ENCODE results near the gene PNLIP. TPM values are rescaled to one million over a fixed set of nuclear protein-coding genes. Genes with fewer than 3 reads are reported as not detected.

The PNLIP gene
- total RNA-seq, 5 donors from 2014 or later (not counting 1 experiment from before 2014, with no cell fraction given), result 2.3 to 3.1 (median 2.6) TPM; not detected in 2

DNA sequence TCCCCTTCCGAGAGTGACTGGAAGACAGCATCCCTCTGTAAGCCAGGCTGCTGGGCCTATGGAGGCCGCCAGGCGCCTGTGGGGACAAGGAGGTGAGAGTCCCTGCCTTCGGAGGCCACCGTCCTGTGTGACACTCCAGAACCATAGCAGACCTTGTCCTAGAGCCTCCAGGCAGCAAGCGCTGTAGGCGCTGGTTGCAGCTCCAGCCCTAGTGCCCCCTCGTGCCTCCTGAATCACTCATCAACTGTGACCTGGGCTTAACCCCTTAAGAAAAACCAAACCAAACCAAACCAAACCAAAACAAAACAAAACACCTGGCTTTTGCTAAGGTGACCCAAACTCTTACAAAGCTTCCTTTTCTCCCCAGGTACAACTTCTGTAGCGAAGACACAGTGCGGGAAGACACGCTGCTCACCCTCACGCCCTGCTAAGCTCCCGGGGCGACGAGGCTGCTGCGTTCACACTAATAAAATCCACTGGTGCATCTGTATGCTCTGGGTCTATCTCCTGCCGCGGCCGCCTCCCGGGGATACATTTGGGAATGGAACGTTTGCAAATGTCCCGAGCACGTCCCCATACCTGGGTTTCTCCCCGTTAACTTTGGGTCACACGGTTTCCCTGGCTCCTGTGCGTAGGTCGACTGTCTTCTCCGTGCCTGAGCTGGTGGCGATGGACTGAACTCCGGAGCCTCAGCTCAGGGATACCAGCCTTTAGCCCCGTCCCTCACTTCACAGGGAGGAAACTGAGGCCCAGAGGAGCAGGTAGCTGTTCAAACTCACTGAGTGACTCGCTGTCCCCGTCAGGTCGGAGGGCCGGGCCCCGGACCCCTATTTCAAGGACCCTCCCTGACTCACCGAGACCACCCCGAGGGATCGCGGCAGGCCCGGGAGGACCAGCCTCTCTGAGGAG lies 63.2 kb downstream of the PNLIP start:
- Mint-ChIP-seq H3K9me3 (no peaks in the 10 kb centered on the region), H3K4me1 (no peaks in the 10 kb centered on the region), H3K27me3 (peaks cover 30 to 39% of the 10 kb centered on the region in 2 donors), H3K27ac (no peak overlapping the region), H3K4me3 (no peak overlapping the region), H3K36me3 (no peaks in the 10 kb centered on the region)
- H3K27ac ChIP-seq (ENCODE audit: low read length), result no peak overlapping the region
- H3K36me3 ChIP-seq (ENCODE audit: control insufficient read depth in 2 of 2, extremely low read depth in 1 of 2, insufficient read depth in 1 of 2, low read length in 1 of 2), result no peaks in the 10 kb centered on the region
- no peak overlapping the region for H3K4me3 ChIP-seq (ENCODE audit: control insufficient read depth in 1 of 2, extremely low read depth in 1 of 2, low read length in 1 of 2)
- POLR2A ChIA-PET, result no interaction called here
- CTCF ChIA-PET, result interaction anchor here in 1 of 2 donors (0.5 kb wide), 1 partner anchor 177 kb away, joined by 3 read pairs; no protein-coding TSS in a partner anchor
- no peaks in the 10 kb centered on the region for H3K9me3 ChIP-seq
- 48% methylated on average over 35 of the region's 41 CpGs for WGBS (ENCODE audit: insufficient coverage)
- H3K4me1 ChIP-seq (ENCODE audit: control insufficient read depth in 1 of 2, extremely low read depth in 1 of 2, insufficient read depth in 2 of 2, low read length in 2 of 2), result peaks cover 0 to 4% of the 10 kb centered on the region in 2 experiments
- ATAC-seq (replicated peaks in 1 of 4) (no peak), DNase-seq (no peak)
- H3K27me3 ChIP-seq (replicated peaks in 1 of 2; ENCODE audit: control insufficient read depth in 2 of 2, extremely low read depth in 1 of 2, insufficient read depth in 2 of 2, low read length in 1 of 2), result peaks cover 0 to 35% of the 10 kb centered on the region in 2 experiments

DNA sequence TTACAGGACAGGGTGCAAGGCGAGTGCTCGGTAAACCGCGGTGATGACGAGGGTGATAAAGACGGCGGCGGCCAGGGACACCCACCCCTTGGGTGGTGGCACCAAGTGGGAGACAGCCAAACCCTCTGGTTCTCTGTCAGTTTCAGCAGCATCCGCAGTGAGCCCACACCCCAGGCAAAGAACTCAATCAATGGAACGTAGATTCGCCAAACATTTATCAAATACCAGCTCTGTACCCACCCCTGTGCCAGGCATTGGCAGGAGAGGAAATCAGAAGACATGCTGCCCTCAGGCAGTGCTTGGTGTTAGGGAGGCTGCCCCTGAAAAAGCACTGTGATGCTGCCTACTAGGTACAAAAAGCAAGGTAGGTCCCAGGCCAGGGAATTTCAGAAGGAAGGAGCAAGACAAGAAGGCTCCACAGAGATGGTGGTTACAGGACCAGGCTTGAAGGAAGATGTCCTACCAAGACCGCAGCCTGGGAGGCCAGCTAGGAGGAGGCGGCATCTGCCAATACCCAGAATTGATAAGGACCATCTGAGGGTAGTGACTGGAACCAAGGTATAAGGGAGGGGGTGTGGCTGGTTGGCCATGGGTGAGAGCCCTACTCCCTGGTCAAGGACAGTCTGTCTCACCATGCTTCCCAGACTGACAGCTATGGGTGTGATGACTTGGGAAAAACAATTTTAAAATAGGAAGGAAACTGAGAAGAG lies 64.9 kb downstream of the PNLIP start:
- POLR2A ChIA-PET, result no interaction called here
- H3K27me3 Mint-ChIP-seq, result peaks cover 30 to 36% of the 10 kb centered on the region in 2 donors
- Histone ChIP-seq H3K9me3 (no peaks in the 10 kb centered on the region), H3K4me3 (ENCODE audit: control insufficient read depth in 1 of 2, extremely low read depth in 1 of 2, low read length in 1 of 2) (no peak overlapping the region), H3K36me3 (ENCODE audit: control insufficient read depth in 2 of 2, extremely low read depth in 1 of 2, insufficient read depth in 1 of 2, low read length in 1 of 2) (no peaks in the 10 kb centered on the region), H3K27ac (ENCODE audit: low read length) (no peak overlapping the region), H3K4me1 (ENCODE audit: control insufficient read depth in 1 of 2, extremely low read depth in 1 of 2, insufficient read depth in 2 of 2, low read length in 2 of 2) (peaks cover 0 to 4% of the 10 kb centered on the region in 2 experiments), H3K27me3 (replicated peaks in 1 of 2; ENCODE audit: control insufficient read depth in 2 of 2, extremely low read depth in 1 of 2, insufficient read depth in 2 of 2, low read length in 1 of 2) (peaks cover 0 to 37% of the 10 kb centered on the region in 2 experiments)
- ATAC-seq (replicated peaks in 1 of 4), result no peak
- no peak overlapping the region for H3K27ac Mint-ChIP-seq
- no peak overlapping the region for H3K4me3 Mint-ChIP-seq
- peaks cover 0 to 4% (median 0%) of the 10 kb centered on the region in 3 donors for H3K9me3 Mint-ChIP-seq
- no peaks in the 10 kb centered on the region for H3K4me1 Mint-ChIP-seq
- 94% methylated on average over 10 of the region's 13 CpGs for WGBS (ENCODE audit: insufficient coverage)
- H3K36me3 Mint-ChIP-seq, result no peaks in the 10 kb centered on the region
- DNase-seq, result no peak
- CTCF ChIA-PET, result interaction anchor here in 1 of 2 donors (0.7 kb wide), 1 partner anchor 346 kb away, joined by 3 read pairs; no protein-coding TSS in a partner anchor

DNA sequence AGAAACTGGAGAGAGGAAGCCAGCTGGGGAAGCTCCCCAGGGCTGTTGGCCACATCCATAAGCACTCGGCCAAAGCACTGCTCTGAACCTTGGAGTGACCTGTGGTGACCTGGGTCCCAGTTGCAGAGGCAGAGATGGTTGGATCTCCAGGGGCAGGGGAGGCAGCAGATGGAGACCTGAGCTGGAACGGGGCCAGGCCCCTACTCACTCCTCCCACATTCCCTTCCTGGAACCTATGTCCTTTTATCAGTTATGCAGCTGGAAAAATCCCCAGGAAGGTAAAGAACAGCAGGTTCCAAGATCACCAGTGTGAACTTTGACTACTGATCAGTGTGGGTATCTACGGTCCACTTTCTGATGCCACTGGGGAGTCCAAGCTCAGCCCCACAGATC lies 65.4 kb downstream of the PNLIP start:
- H3K27me3 Mint-ChIP-seq, result peaks cover 28 to 36% of the 10 kb centered on the region in 2 donors
- no peak for ATAC-seq (replicated peaks in 1 of 4)
- DNase-seq, result no peak
- no peaks in the 10 kb centered on the region for H3K4me1 Mint-ChIP-seq
- WGBS (ENCODE audit: insufficient coverage), result 72% methylated on average over 2 of the region's 3 CpGs
- CTCF ChIA-PET, result no interaction called here
- POLR2A ChIA-PET, result no interaction called here
- H3K27ac ChIP-seq (ENCODE audit: low read length), result no peak overlapping the region
- H3K4me1 ChIP-seq (ENCODE audit: control insufficient read depth in 1 of 2, extremely low read depth in 1 of 2, insufficient read depth in 2 of 2, low read length in 2 of 2), result peaks cover 0 to 4% of the 10 kb centered on the region in 2 experiments
- no peaks in the 10 kb centered on the region for H3K36me3 ChIP-seq (ENCODE audit: control insufficient read depth in 2 of 2, extremely low read depth in 1 of 2, insufficient read depth in 1 of 2, low read length in 1 of 2)
- H3K9me3 Mint-ChIP-seq, result peaks cover 0 to 4% (median 0%) of the 10 kb centered on the region in 3 donors
- no peak overlapping the region for H3K27ac Mint-ChIP-seq
- no peak overlapping the region for H3K4me3 ChIP-seq (ENCODE audit: control insufficient read depth in 1 of 2, extremely low read depth in 1 of 2, low read length in 1 of 2)
- peaks cover 0 to 34% of the 10 kb centered on the region in 2 experiments for H3K27me3 ChIP-seq (replicated peaks in 1 of 2; ENCODE audit: control insufficient read depth in 2 of 2, extremely low read depth in 1 of 2, insufficient read depth in 2 of 2, low read length in 1 of 2)
- no peaks in the 10 kb centered on the region for H3K36me3 Mint-ChIP-seq
- no peak overlapping the region for H3K4me3 Mint-ChIP-seq
- H3K9me3 ChIP-seq, result no peaks in the 10 kb centered on the region

DNA sequence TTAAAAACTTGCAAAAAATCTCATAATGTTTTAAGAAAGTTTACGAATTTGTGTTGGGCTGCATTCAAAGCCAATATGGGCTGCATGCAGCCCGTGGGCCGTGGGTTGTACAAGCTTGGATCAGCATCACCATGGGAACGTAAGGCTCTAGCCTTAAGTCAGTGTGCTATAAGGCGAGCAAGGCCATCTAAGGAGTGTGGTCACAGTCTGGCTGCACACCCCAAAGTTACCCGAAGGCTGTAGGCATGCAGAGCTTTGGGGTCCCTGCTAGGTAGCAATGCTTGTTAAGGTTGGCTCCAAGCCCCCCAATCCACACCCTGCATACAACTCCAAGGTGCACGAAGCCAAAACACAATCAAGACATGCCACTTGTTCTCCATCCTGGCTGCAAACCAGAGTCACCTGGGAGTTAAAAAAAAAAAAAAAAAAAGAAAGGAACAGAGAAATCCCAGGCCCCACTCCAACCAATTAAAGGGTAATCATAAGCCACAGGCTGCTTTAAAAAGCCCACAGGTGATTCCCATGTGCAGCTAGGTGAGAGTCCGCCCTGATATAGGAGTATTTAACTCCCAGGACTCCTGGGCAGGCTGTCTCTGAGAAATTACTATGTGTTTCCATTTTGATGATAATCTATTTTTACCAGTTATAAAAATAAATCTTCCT lies 66.5 kb downstream of the PNLIP start:
- H3K4me3 Mint-ChIP-seq, result no peak overlapping the region
- CTCF ChIA-PET, result interaction anchor here in 1 of 2 donors (0.7 kb wide), 1 partner anchor 176 kb away, joined by 5 read pairs; no protein-coding TSS in a partner anchor

DNA sequence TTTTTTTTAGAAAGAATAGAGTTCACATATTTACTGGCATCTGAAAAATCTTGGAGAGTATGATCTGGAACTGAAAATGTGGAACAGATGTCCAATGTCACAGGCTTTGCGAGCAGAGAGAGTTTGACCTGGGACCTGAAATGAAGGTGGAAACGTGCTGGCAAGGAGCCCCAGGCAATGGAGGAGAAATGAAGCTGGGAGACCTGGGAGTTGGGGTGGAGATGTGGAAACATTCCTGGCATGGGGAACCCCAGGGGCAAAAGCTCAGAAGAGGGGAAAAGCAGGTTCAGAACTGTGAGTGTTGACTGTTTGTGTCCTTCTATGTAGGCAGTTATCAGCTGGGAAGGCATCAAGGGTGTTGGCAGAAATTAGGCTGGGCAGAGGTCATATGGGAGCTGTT lies 67.7 kb downstream of the PNLIP start:
- H3K36me3 Mint-ChIP-seq, result no peaks in the 10 kb centered on the region

More for the DNA sequence above, 66.5 kb downstream of the PNLIP start:
- H3K9me3 Mint-ChIP-seq, result peaks cover 0 to 4% (median 0%) of the 10 kb centered on the region in 3 donors
- peaks cover 0 to 32% of the 10 kb centered on the region in 2 experiments for H3K27me3 ChIP-seq (replicated peaks in 1 of 2; ENCODE audit: control insufficient read depth in 2 of 2, extremely low read depth in 1 of 2, insufficient read depth in 2 of 2, low read length in 1 of 2)
- DNase-seq (no peak), ATAC-seq (replicated peaks in 1 of 4) (no peak)
- no peaks in the 10 kb centered on the region for H3K36me3 ChIP-seq (ENCODE audit: control insufficient read depth in 2 of 2, extremely low read depth in 1 of 2, insufficient read depth in 1 of 2, low read length in 1 of 2)
- 89% methylated on average over 6 of the region's 8 CpGs for WGBS (ENCODE audit: insufficient coverage)
- no peak overlapping the region for H3K4me3 ChIP-seq (ENCODE audit: control insufficient read depth in 1 of 2, extremely low read depth in 1 of 2, low read length in 1 of 2)
- no peak overlapping the region for H3K27ac Mint-ChIP-seq
- no peaks in the 10 kb centered on the region for H3K36me3 Mint-ChIP-seq
- H3K27ac ChIP-seq (ENCODE audit: low read length), result no peak overlapping the region
- peaks cover 25 to 35% of the 10 kb centered on the region in 2 donors for H3K27me3 Mint-ChIP-seq
- H3K4me1 Mint-ChIP-seq, result no peaks in the 10 kb centered on the region
- H3K9me3 ChIP-seq, result no peaks in the 10 kb centered on the region
- H3K4me1 ChIP-seq (ENCODE audit: control insufficient read depth in 1 of 2, extremely low read depth in 1 of 2, insufficient read depth in 2 of 2, low read length in 2 of 2), result peaks cover 0 to 4% of the 10 kb centered on the region in 2 experiments
- POLR2A ChIA-PET, result interaction anchor here in 1 of 2 donors (0.5 to 0.7 kb wide), 2 partner anchors 54 to 228 kb away, joined by 4 to 6 read pairs; no protein-coding TSS in a partner anchor

DNA sequence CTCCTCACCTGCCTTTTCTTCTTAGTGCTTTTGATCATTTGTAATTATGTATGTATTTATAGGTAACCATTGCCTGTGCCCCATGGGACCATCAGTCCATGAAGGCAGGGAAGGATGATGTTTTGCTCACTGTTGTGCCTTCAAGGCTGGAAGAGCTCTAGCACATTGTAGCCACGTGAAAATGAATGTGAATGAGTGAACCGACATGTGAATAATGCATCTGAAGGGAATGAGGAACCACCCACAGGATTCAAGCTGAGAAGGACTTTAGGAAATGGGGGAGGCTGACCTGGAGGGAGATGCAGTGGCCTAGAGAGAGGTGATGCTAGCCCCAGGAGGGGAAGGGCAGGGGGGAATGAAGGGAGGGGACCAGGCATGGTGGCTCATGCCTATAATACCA lies 69.1 kb downstream of the PNLIP start:
- POLR2A ChIA-PET, result no interaction called here
- H3K4me3 ChIP-seq (ENCODE audit: control insufficient read depth in 1 of 2, extremely low read depth in 1 of 2, low read length in 1 of 2), result no peak overlapping the region
- ATAC-seq (replicated peaks in 1 of 4), result no peak
- no peak for DNase-seq
- Mint-ChIP-seq H3K36me3 (no peaks in the 10 kb centered on the region), H3K4me1 (no peaks in the 10 kb centered on the region), H3K4me3 (no peak overlapping the region), H3K27ac (no peak overlapping the region), H3K9me3 (peaks cover 0 to 4% (median 4%) of the 10 kb centered on the region in 3 donors), H3K27me3 (peaks cover 15 to 27% of the 10 kb centered on the region in 2 donors)
- H3K27me3 ChIP-seq (replicated peaks in 1 of 2; ENCODE audit: control insufficient read depth in 2 of 2, extremely low read depth in 1 of 2, insufficient read depth in 2 of 2, low read length in 1 of 2), result peaks cover 0 to 19% of the 10 kb centered on the region in 2 experiments
- no peaks in the 10 kb centered on the region for H3K36me3 ChIP-seq (ENCODE audit: control insufficient read depth in 2 of 2, extremely low read depth in 1 of 2, insufficient read depth in 1 of 2, low read length in 1 of 2)
- CTCF ChIA-PET, result no interaction called here
- 48% methylated on average over 2 of the region's 2 CpGs for WGBS (ENCODE audit: insufficient coverage)
- no peaks in the 10 kb centered on the region for H3K4me1 ChIP-seq (ENCODE audit: control insufficient read depth in 1 of 2, extremely low read depth in 1 of 2, insufficient read depth in 2 of 2, low read length in 2 of 2)
- no peak overlapping the region for H3K27ac ChIP-seq (ENCODE audit: low read length)
- H3K9me3 ChIP-seq, result no peaks in the 10 kb centered on the region

More for the DNA sequence above, 67.7 kb downstream of the PNLIP start:
- 74% methylated on average over 2 of the region's 2 CpGs for whole genome bisulfite sequencing (ENCODE audit: insufficient coverage)
- no peak for ATAC-seq (replicated peaks in 1 of 4)
- POLR2A ChIA-PET, result no interaction called here
- Histone ChIP-seq H3K4me3 (ENCODE audit: control insufficient read depth in 1 of 2, extremely low read depth in 1 of 2, low read length in 1 of 2) (no peak overlapping the region), H3K27ac (ENCODE audit: low read length) (no peak overlapping the region), H3K27me3 (replicated peaks in 1 of 2; ENCODE audit: control insufficient read depth in 2 of 2, extremely low read depth in 1 of 2, insufficient read depth in 2 of 2, low read length in 1 of 2) (peaks cover 0 to 32% of the 10 kb centered on the region in 2 experiments), H3K9me3 (no peaks in the 10 kb centered on the region), H3K4me1 (ENCODE audit: control insufficient read depth in 1 of 2, extremely low read depth in 1 of 2, insufficient read depth in 2 of 2, low read length in 2 of 2) (peaks cover 0 to 4% of the 10 kb centered on the region in 2 experiments), H3K36me3 (ENCODE audit: control insufficient read depth in 2 of 2, extremely low read depth in 1 of 2, insufficient read depth in 1 of 2, low read length in 1 of 2) (no peaks in the 10 kb centered on the region)
- H3K27ac Mint-ChIP-seq, result no peak overlapping the region
- peaks cover 23 to 34% of the 10 kb centered on the region in 2 donors for H3K27me3 Mint-ChIP-seq
- CTCF ChIA-PET, result interaction anchor here in 1 of 2 donors (0.6 kb wide), 1 partner anchor 9 kb away, joined by 3 read pairs; no protein-coding TSS in a partner anchor
- H3K4me3 Mint-ChIP-seq, result no peak overlapping the region
- no peaks in the 10 kb centered on the region for H3K4me1 Mint-ChIP-seq
- DNase-seq, result no peak
- H3K9me3 Mint-ChIP-seq, result peaks cover 0 to 4% (median 0%) of the 10 kb centered on the region in 3 donors
